NCI-H1092 treated with DMSO at 0.1 percent for 48 hours (cell line): ENCODE measurements around the gene SNX12.

Experiments used
- DNase-seq: peaks from one replicate; lab custom pipeline; 2025; lab: John Stamatoyannopoulos, UW

Gene SNX12

GRCh38 chrX:71068044-71068918, at the start of gene SNX12:
SNX12 (minus strand) TSS chrX:71068334; CDS start chrX:71068306, 28 bp downstream.
- peak; percentile 98 for DNase-seq

- DNase-seq = no peak
These were observed 49.2 kb upstream of the SNX12 start for GRCh38 chrX:71117358-71117757.

- DNase-seq = no peak
These were observed 43.8 kb upstream of the SNX12 start for GRCh38 chrX:71111921-71112431.

GRCh38 chrX:71111141-71111843, 43.2 kb upstream of the SNX12 start, which contains the start of gene IL2RG:
IL2RG (minus strand) TSS chrX:71111577; CDS start chrX:71111539, 38 bp downstream.
- no peak for DNase-seq

GRCh38 chrX:71109051-71109450, 40.9 kb upstream of the SNX12 start:
- DNase-seq = no peak

GRCh38 chrX:71107762-71108360, 39.7 kb upstream of the SNX12 start:
- no peak for DNase-seq

- DNase-seq = no peak
These were observed 39.1 kb upstream of the SNX12 start for GRCh38 chrX:71107245-71107644.

- DNase-seq = no peak
These were observed 38.3 kb upstream of the SNX12 start, which contains the start of gene CXorf65 for GRCh38 chrX:71106427-71106826. CXorf65 (minus strand) TSS chrX:71106740; CDS start chrX:71106556, 184 bp downstream.

- DNase-seq = no peak
These were observed 37.5 kb upstream of the SNX12 start for GRCh38 chrX:71105628-71106027.

GRCh38 chrX:71103110-71103983, 35.2 kb upstream of the SNX12 start:
- DNase-seq = no peak

GRCh38 chrX:71102292-71102691, 34.2 kb upstream of the SNX12 start:
- no peak for DNase-seq

GRCh38 chrX:71100581-71101505, 32.7 kb upstream of the SNX12 start:
- DNase-seq = no peak

- DNase-seq = no peak
These were observed 31.6 kb upstream of the SNX12 start for GRCh38 chrX:71099736-71100135.

- no peak for DNase-seq
These were observed 30.9 kb upstream of the SNX12 start for GRCh38 chrX:71098951-71099506.

- peak; percentile 15 for DNase-seq
These were observed 30.2 kb upstream of the SNX12 start for GRCh38 chrX:71098302-71098701.

GRCh38 chrX:71096760-71097032, 28.6 kb upstream of the SNX12 start:
- DNase-seq = no peak

- DNase-seq = peak; percentile 28
These were observed 28.0 kb upstream of the SNX12 start for GRCh38 chrX:71095981-71096759.

GRCh38 chrX:71095555-71095980, 27.4 kb upstream of the SNX12 start, which contains the start of gene FOXO4:
FOXO4 (plus strand) TSS chrX:71095851; CDS start chrX:71096529, 678 bp downstream.
- DNase-seq = peak; percentile 76

- no peak for DNase-seq
These were observed 26.9 kb upstream of the SNX12 start for GRCh38 chrX:71095033-71095432.
